Fibroblast of lung (primary cell): ENCODE measurements around the gene UST.

Source experiments
- EZH2 ChIP-seq: IDR thresholded peaks from 2 replicates; pipeline ENCODE4 v1.5.1; 2012; ENCODE audit warnings: low read length, control low read depth, mild to moderate bottlenecking; ENCODE audit errors: missing control alignments
- TF ChIP-seq, protein P1 (sequence below), 2 donors: IDR thresholded peaks in 1 of 2; conservative IDR thresholded peaks in 1 of 2; 1 replicate in 1 of 2; 2 replicates in 1 of 2; pipeline ENCODE4 v1.5.1; 2011 to 2012; ENCODE audit warnings: low read length in 2 of 2, control low read depth in 1 of 2, inconsistent platforms in 1 of 2, low read depth in 1 of 2, mild to moderate bottlenecking in 1 of 2

DNA sequence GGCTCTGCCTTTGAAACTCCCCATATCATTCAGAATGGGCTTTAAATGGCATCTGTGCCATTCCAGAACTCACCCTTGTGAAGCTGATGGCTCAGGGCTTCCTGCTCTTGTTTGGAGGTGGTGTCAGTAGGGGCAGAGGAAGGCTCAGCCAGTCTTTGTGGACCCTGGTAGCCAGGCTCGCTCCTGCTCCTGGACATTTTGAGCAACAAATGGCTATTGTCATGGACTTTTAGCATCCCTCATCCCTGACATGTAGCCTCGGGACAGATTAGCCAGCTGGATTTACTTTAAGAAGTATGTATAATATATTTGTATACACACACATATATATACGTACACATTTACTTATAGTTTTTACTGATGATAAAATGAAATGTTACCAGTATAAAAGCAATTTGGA lies 104.1 kb downstream of the UST start:
- TF ChIP-seq EZH2 = no peak
- TF ChIP-seq, protein P1, sequence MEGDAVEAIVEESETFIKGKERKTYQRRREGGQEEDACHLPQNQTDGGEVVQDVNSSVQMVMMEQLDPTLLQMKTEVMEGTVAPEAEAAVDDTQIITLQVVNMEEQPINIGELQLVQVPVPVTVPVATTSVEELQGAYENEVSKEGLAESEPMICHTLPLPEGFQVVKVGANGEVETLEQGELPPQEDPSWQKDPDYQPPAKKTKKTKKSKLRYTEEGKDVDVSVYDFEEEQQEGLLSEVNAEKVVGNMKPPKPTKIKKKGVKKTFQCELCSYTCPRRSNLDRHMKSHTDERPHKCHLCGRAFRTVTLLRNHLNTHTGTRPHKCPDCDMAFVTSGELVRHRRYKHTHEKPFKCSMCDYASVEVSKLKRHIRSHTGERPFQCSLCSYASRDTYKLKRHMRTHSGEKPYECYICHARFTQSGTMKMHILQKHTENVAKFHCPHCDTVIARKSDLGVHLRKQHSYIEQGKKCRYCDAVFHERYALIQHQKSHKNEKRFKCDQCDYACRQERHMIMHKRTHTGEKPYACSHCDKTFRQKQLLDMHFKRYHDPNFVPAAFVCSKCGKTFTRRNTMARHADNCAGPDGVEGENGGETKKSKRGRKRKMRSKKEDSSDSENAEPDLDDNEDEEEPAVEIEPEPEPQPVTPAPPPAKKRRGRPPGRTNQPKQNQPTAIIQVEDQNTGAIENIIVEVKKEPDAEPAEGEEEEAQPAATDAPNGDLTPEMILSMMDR (conservative IDR thresholded peaks at IDR 0.05 in 1 of 2, IDR thresholded peaks at IDR 0.05 in 1 of 2; ENCODE audit: low read depth in 1 of 2, low read length in 2 of 2) = no peak
